HEK293 (cell line): ENCODE results near the gene CDC42EP5.

Experiments used
- ATF2 ChIP-seq: fragments of 450-650 bp; formaldehyde crosslinking; IDR thresholded peaks from 2 replicates; pipeline ENCODE4 v1.5.1; 2016; ENCODE audit warnings: missing biosample characterization, missing genetic modification characterization, low read depth
- GFI1B ChIP-seq: fragments of 450-650 bp; formaldehyde crosslinking; IDR thresholded peaks from 2 replicates; pipeline ENCODE4 v1.5.1; 2016; ENCODE audit warnings: missing biosample characterization, missing genetic modification characterization
- GLI2 ChIP-seq: fragments of 450-650 bp; formaldehyde crosslinking; IDR thresholded peaks from 2 replicates; pipeline ENCODE4; 2017; ENCODE audit warnings: missing biosample characterization, missing genetic modification characterization, low read depth, borderline replicate concordance
- GLIS1 ChIP-seq: fragments of 450-650 bp; formaldehyde crosslinking; IDR thresholded peaks from 2 replicates; pipeline ENCODE4 v1.5.1; 2016; ENCODE audit warnings: missing biosample characterization, missing genetic modification characterization
- KLF16 ChIP-seq: fragments of 450-650 bp; formaldehyde crosslinking; IDR thresholded peaks from 2 replicates; pipeline ENCODE4 v1.5.1; 2017; ENCODE audit warnings: missing biosample characterization, missing genetic modification characterization
- KLF9 ChIP-seq: fragments of 450-650 bp; formaldehyde crosslinking; IDR thresholded peaks from 2 replicates; pipeline ENCODE4 v1.5.1; 2016; ENCODE audit warnings: missing biosample characterization, missing genetic modification characterization, low read depth
- RBAK ChIP-seq: fragments of 450-650 bp; formaldehyde crosslinking; IDR thresholded peaks from 2 replicates; pipeline ENCODE4 v1.5.1; 2016; ENCODE audit warnings: missing biosample characterization, missing genetic modification characterization
- REPIN1 ChIP-seq: fragments of 450-650 bp; formaldehyde crosslinking; IDR thresholded peaks from 2 replicates; pipeline ENCODE4 v1.5.1; 2017; ENCODE audit warnings: missing biosample characterization, missing genetic modification characterization, low read depth
- SCRT2 ChIP-seq: fragments of 450-650 bp; formaldehyde crosslinking; IDR thresholded peaks from 2 replicates; pipeline ENCODE4 v1.5.1; 2016; ENCODE audit warnings: missing biosample characterization, missing genetic modification characterization
- ZBTB11 ChIP-seq: fragments of 450-650 bp; formaldehyde crosslinking; conservative IDR thresholded peaks from 2 replicates; pipeline ENCODE4 v1.5.1; 2016; ENCODE audit warnings: low read depth, missing biosample characterization, missing genetic modification characterization
- ZBTB20 ChIP-seq: fragments of 450-650 bp; formaldehyde crosslinking; IDR thresholded peaks from 2 replicates; pipeline ENCODE4 v1.5.1; 2016; ENCODE audit warnings: missing biosample characterization, missing genetic modification characterization
- ZBTB7A ChIP-seq: fragments of 450-650 bp; formaldehyde crosslinking; IDR thresholded peaks from 2 replicates; pipeline ENCODE4 v1.5.1; 2016; ENCODE audit warnings: low read depth, missing biosample characterization, missing genetic modification characterization
- ZFP69B ChIP-seq: fragments of 450-650 bp; formaldehyde crosslinking; IDR thresholded peaks from 2 replicates; pipeline ENCODE4 v1.5.1; 2016; ENCODE audit warnings: missing biosample characterization, missing genetic modification characterization
- ZIC2 ChIP-seq: fragments of 450-650 bp; formaldehyde crosslinking; IDR thresholded peaks from 2 replicates; pipeline ENCODE4 v1.5.1; 2016; ENCODE audit warnings: missing biosample characterization, missing genetic modification characterization
- ZNF132 ChIP-seq: fragments of 450-650 bp; formaldehyde crosslinking; IDR thresholded peaks from 2 replicates; pipeline ENCODE4 v1.5.1; 2017; ENCODE audit warnings: missing biosample characterization, missing genetic modification characterization, borderline replicate concordance
- ZNF155 ChIP-seq: fragments of 450-650 bp; formaldehyde crosslinking; IDR thresholded peaks from 2 replicates; pipeline ENCODE4 v1.5.1; 2016; ENCODE audit warnings: missing biosample characterization, missing genetic modification characterization
- ZNF157 ChIP-seq: fragments of 450-650 bp; formaldehyde crosslinking; IDR thresholded peaks from 2 replicates; pipeline ENCODE4 v1.5.1; 2016; ENCODE audit warnings: missing biosample characterization, missing genetic modification characterization
- ZNF211 ChIP-seq: fragments of 450-650 bp; formaldehyde crosslinking; IDR thresholded peaks from 2 replicates; pipeline ENCODE4 v1.5.1; 2016; ENCODE audit warnings: low read depth, missing biosample characterization, missing genetic modification characterization
- ZNF24 ChIP-seq: fragments of 450-650 bp; formaldehyde crosslinking; IDR thresholded peaks from 2 replicates; pipeline ENCODE4 v1.5.1; 2016; ENCODE audit warnings: missing biosample characterization, missing genetic modification characterization
- ZNF350 ChIP-seq: fragments of 450-650 bp; formaldehyde crosslinking; IDR thresholded peaks from 2 replicates; pipeline ENCODE4 v1.5.0; 2017; ENCODE audit warnings: missing biosample characterization, mild to moderate bottlenecking, missing genetic modification characterization
- ZNF423 ChIP-seq: fragments of 450-650 bp; formaldehyde crosslinking; IDR thresholded peaks from 2 replicates; pipeline ENCODE4 v1.5.1; 2016; ENCODE audit warnings: missing biosample characterization, missing genetic modification characterization
- ZNF555 ChIP-seq: fragments of 450-650 bp; formaldehyde crosslinking; conservative IDR thresholded peaks from 2 replicates; pipeline ENCODE4 v1.5.1; 2017; ENCODE audit warnings: missing biosample characterization, mild to moderate bottlenecking, missing genetic modification characterization, inconsistent platforms
- ZNF596 ChIP-seq: fragments of 450-650 bp; IDR thresholded peaks from 2 replicates; pipeline ENCODE4 v1.5.0; 2018; ENCODE audit warnings: missing biosample characterization, mild to moderate bottlenecking, missing genetic modification characterization, moderate library complexity
- ZNF626 ChIP-seq: fragments of 450-650 bp; sonication (Bioruptor Pico); formaldehyde crosslinking; IDR thresholded peaks from 2 replicates; pipeline ENCODE4 v1.5.1; 2018; ENCODE audit warnings: missing biosample characterization, missing genetic modification characterization, inconsistent platforms
- ZNF654 ChIP-seq: fragments of 450-650 bp; formaldehyde crosslinking; IDR thresholded peaks from 2 replicates; pipeline ENCODE4 v1.5.1; 2016; ENCODE audit warnings: low read depth, missing biosample characterization, missing genetic modification characterization
- ZNF670 ChIP-seq: fragments of 450-650 bp; formaldehyde crosslinking; IDR thresholded peaks from 2 replicates; pipeline ENCODE4 v1.5.1; 2016; ENCODE audit warnings: missing biosample characterization, missing genetic modification characterization, low read depth
- ZNF843 ChIP-seq: fragments of 450-650 bp; formaldehyde crosslinking; IDR thresholded peaks from 2 replicates; pipeline ENCODE4 v1.5.1; 2016; ENCODE audit warnings: missing biosample characterization, missing genetic modification characterization
- ZSCAN16 ChIP-seq: fragments of 450-650 bp; formaldehyde crosslinking; IDR thresholded peaks from 2 replicates; pipeline ENCODE4 v1.5.1; 2016; ENCODE audit warnings: missing biosample characterization, missing genetic modification characterization
- ZSCAN23 ChIP-seq: fragments of 450-650 bp; formaldehyde crosslinking; IDR thresholded peaks from 2 replicates; pipeline ENCODE4 v1.5.1; 2016; ENCODE audit warnings: missing biosample characterization, missing genetic modification characterization
- ZSCAN30 ChIP-seq: fragments of 450-650 bp; IDR thresholded peaks from 2 replicates; pipeline ENCODE4 v1.5.1; 2018; ENCODE audit warnings: missing biosample characterization, mild to moderate bottlenecking, missing genetic modification characterization, moderate library complexity
- TF ChIP-seq, protein P1 (sequence below): fragments of 450-650 bp; formaldehyde crosslinking; IDR thresholded peaks from 2 replicates; pipeline ENCODE4 v1.5.1; 2016; ENCODE audit warnings: missing biosample characterization, missing genetic modification characterization
- TF ChIP-seq, protein P2 (sequence below): fragments of 450-650 bp; IDR thresholded peaks from 2 replicates; pipeline ENCODE4 v1.5.1; 2018; ENCODE audit warnings: missing biosample characterization, mild to moderate bottlenecking, missing genetic modification characterization

The CDC42EP5 gene

GRCh38 chr19:54464630-54465425, 8.3 kb downstream of the CDC42EP5 start (continued):
- TF ChIP-seq, protein P1, sequence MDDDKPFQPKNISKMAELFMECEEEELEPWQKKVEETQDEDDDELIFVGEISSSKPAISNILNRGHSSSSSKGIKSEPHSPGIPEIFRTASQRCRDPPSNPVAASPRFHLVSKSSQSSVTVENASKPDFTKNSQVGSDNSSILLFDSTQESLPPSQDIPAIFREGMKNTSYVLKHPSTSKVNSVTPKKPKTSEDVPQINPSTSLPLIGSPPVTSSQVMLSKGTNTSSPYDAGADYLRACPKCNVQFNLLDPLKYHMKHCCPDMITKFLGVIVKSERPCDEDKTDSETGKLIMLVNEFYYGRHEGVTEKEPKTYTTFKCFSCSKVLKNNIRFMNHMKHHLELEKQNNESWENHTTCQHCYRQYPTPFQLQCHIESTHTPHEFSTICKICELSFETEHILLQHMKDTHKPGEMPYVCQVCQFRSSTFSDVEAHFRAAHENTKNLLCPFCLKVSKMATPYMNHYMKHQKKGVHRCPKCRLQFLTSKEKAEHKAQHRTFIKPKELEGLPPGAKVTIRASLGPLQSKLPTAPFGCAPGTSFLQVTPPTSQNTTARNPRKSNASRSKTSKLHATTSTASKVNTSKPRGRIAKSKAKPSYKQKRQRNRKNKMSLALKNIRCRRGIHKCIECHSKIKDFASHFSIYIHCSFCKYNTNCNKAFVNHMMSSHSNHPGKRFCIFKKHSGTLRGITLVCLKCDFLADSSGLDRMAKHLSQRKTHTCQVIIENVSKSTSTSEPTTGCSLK, result no peak
- TF ChIP-seq ZBTB7A (tag by site-specific recombination) (no peak), ZNF843 (no peak), KLF16 (tag by site-specific recombination) (0 out of 2 replicates have a peak, but pooled peaks have one; percentile 28), GFI1B (tag by site-specific recombination) (no peak), ZNF626 (tag by site-specific recombination) (no peak), REPIN1 (tag by site-specific recombination) (no peak), ZBTB20 (tag by site-specific recombination) (peak; percentile 58; the same call in 1 of the 2 replicates), ZNF555 (no peak), ATF2 (tag by site-specific recombination) (no peak), ZNF670 (tag by site-specific recombination) (no peak), GLI2 (tag by site-specific recombination) (no peak), ZSCAN16 (tag by site-specific recombination) (no peak), ZNF155 (tag by site-specific recombination) (no peak), ZNF157 (tag by site-specific recombination) (no peak), ZNF132 (tag by site-specific recombination) (no peak), ZNF350 (tag by site-specific recombination) (no peak), ZBTB11 (tag by site-specific recombination) (peak; percentile 80), GLIS1 (tag by site-specific recombination) (peak; percentile 92), ZNF596 (tag by site-specific recombination) (no peak), ZNF654 (tag by site-specific recombination) (no peak), ZSCAN30 (tag by site-specific recombination) (peak; percentile 63; the same call in 1 of the 2 replicates), ZNF211 (tag by site-specific recombination) (no peak), KLF9 (tag by site-specific recombination) (peak; percentile 12), SCRT2 (peak; percentile 40; the same call in 1 of the 2 replicates), ZFP69B (tag by site-specific recombination) (peak; percentile 31; the same call in 1 of the 2 replicates), ZNF423 (tag by site-specific recombination) (no peak), ZNF24 (tag by site-specific recombination) (no peak), RBAK (tag by site-specific recombination) (no peak), ZIC2 (tag by site-specific recombination) (peak; percentile 45; the same call in 1 of the 2 replicates), ZSCAN23 (no peak)
- TF ChIP-seq, protein P2, sequence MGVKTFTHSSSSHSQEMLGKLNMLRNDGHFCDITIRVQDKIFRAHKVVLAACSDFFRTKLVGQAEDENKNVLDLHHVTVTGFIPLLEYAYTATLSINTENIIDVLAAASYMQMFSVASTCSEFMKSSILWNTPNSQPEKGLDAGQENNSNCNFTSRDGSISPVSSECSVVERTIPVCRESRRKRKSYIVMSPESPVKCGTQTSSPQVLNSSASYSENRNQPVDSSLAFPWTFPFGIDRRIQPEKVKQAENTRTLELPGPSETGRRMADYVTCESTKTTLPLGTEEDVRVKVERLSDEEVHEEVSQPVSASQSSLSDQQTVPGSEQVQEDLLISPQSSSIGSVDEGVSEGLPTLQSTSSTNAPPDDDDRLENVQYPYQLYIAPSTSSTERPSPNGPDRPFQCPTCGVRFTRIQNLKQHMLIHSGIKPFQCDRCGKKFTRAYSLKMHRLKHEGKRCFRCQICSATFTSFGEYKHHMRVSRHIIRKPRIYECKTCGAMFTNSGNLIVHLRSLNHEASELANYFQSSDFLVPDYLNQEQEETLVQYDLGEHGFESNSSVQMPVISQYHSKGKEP, result no peak
